NCI-H1694 treated with DMSO at 0.1 percent for 48 hours (cell line): ENCODE results near the gene FGF10.

ENCODE experiments used
- DNase-seq: peaks from one replicate; lab custom pipeline; 2025; lab: John Stamatoyannopoulos, UW

Gene FGF10

DNA sequence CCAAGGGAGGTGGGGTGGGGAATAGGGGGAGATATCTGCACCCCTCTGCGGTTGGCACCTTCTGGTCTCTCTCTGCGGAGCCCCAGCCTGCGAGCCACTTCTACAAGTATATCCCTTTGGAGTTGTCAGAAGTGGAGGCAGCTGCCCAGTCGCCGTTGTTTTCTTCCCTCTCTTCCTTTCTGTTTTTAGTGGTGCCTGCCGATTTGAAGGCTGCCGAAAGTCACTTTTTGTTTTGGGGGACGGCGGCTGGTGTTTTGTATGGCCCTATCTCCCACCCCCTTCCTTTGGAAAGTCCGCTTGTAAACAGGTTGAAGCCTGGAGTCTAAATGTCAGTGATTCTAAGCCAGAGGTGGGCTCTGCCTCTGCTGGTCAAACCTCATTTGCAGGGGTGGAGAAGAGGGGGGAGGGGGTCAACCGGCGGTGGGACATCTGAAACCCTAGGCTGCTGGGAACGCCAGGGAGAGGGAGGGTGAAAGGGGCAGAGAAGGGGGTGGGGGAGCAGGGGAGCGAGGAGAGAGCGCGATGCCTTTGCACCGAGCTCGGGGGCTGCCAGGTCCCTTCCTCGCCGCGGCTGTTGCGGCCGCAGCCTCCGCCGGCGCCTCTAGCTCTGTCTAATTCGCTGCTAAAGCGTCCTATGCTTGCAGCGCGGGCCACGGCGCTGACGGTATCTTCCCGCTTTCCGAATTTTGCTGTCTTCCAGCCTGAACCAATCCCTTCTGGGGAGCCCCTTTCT is at the start of gene FGF10:
TSS of gene FGF10 (minus strand) at position 331 of the 733 bp plus-strand sequence. CDS start 738 bp downstream, outside the sequence.
- DNase-seq = no peak

DNA sequence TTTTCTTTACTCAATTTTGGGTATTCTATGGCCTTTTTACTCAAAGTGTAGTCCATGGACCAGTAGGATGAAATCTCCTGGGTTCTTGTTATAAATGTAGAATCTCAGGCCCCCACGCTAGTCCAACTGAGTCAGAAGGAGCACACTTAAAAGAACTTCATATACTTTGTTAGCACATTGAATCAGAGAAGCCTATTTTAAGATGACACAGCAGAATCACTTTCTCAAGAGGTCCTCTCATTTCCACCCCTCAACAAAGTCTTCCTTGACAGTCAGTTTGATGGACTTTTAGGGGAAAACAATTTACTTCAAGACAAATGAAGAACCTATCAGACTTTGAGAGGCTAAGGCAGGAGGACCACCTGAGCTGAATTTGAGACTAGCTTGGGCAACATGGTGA is 37.7 kb upstream of the FGF10 start:
- no peak for DNase-seq

DNA sequence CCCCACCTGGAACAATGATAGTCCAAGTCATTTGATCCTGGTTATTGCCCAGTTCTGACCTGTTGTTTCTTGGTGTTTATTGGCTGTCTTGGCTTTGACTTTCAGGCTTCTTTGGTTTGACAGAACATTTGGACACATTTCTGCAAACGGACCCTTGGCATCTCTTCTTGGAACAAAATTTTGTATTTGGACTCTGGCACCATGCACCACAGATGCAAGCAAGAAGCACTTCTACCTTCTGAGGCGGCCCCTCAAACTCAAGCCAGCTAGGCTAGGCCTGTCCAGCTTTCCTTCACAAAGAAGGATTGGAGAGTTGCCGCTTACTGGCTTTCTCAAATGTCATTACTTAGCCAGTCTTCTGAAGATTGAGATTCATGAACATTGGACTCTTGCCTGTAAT is 23.1 kb upstream of the FGF10 start:
- no peak for DNase-seq

DNA sequence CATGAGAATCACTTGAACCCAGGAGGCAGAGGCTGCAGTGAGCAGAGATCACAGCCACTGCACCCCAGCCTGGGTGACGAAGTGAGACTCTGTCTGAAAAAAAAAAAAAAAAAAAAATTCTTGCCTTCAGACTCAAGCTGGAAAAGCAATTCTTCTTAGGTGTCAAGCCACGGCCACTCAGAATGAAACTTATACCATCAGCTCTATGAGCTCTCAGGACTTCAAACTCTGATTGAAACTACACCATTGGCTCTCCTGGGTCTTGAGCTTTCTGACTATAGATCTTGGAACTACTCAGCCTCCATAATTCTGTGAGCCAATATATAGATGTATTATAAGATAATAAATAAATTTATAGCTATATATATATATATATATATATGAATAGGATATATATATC is 12.9 kb upstream of the FGF10 start:
- DNase-seq = no peak

DNA sequence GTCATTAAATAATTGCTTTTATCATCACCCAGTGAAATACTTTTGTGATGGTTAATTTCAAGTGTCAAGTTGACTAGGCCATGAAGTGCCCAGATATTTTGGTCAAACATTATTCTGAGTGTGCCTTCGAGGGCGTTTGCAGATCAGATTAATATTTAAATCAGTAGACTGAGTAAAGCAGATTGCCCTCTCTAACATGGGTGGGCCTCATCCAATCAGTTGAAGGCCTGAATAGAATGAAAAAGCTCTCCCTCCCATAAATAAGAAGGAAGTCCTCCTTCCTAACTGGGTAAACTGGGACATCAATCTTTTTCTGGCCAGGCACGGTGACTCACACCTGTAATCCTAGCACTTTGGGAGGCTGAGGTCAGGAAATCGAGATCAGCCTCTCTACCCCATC is 12.4 kb upstream of the FGF10 start:
- no peak for DNase-seq

DNA sequence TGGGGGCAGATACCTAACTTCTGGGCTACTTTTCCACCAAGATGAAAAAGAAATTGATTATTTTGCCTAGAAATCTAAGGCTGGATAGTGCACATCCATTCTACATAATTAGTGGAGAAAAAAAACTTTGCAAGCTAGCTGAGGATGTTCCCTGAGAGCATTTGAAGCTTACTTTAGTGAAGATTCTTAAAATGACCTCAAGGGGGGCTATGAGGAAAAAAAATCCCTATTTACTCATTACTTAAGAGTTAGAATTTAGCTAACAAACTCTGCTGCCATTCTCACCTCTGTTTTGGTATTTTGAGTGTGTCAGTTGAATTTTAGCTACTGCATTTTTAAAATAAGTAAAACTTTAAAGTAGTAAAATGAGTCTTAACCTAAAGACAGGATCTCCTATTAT is 9.2 kb upstream of the FGF10 start:
- no peak for DNase-seq

DNA sequence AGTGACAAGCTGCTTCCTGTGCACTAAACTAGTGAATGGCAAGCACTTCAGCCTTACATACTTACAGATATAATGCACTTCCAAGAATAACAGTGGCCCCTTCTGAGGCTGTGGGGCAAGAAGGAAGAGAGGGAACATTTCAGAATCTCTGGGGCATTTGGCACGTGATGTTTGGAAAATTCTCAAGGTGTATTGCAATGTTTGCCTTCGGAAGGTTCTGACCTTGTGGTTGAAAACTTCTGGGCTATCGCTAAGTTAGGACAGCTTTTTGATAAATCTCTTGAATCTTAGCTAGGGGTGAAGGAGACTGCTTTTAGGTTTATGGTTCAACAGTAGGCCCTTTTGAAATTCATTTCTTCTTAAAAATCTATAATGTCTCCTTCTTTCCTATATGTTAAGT is 7.1 kb upstream of the FGF10 start:
- no peak for DNase-seq

DNA sequence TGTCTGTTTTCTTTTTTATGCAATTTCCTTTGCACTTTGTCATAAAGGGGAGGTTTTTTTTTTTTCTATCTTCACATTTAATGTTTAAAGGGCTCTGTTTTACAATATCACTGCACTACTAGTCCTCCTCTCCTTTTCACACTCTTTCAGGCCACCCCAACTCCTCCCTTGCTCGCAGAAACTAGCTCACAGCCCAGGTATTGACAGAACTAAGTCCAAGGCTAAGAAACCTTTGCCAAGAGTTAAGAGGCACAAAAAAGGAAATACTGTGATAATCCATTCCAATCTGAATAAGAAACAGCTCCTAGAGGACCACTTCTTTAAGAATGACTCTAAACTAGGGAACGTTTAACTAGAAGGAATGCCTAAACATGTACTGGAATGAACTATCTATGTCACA is 1.1 kb upstream of the FGF10 start:
- no peak for DNase-seq

DNA sequence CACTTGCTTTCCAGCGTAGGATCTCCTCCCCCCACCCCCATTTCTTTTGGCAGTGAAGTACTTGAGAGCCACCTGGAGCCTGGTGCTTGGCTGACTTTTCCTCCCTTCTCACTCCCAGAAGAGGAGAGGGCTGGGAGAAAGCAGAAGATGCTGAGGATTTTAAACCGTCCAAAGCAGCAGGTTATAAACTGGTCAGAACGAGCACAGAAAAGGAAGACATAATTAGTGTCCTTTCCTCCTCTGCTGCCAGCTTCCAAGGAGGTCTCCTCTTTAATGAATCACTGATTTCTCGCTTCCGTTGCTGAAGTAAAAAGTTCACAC is 563 bp upstream of the FGF10 start:
- DNase-seq = no peak

DNA sequence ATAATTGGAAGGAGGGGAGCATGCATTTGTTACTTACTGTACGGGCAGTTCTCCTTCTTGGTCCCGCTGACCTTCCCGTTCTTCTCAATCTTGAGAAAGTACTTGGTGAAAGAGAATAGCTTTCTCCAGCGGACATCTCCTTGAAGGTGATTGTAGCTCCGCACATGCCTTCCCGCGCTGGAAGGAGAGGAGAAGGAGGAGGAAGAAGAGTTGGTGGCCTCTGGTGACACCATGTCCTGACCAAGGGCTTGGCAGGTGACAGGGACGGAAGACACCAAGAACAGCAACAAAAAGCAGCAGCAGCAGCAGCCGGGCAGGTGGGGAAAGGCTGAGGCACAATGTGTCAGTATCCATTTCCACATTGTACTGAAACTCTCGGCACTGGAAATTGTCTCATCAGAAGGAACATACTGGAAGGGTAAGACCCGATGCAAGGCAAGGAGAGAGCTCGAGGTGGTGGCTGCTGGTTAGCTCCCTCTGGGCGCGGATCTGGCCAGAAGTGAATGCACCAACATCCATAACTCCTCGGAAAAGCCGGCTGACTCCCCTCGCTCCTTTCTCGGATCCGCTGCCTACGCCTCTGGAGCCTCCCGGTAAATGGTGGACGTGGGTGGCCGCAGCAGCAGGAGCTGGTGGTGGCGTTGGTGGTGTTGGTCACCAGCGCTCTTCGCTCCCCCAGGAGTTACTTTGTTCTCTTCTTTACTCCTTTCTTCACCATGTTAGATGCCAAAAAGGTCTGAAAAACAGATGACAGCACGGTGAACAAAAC is 715 bp downstream of the FGF10 start:
- no peak for DNase-seq

DNA sequence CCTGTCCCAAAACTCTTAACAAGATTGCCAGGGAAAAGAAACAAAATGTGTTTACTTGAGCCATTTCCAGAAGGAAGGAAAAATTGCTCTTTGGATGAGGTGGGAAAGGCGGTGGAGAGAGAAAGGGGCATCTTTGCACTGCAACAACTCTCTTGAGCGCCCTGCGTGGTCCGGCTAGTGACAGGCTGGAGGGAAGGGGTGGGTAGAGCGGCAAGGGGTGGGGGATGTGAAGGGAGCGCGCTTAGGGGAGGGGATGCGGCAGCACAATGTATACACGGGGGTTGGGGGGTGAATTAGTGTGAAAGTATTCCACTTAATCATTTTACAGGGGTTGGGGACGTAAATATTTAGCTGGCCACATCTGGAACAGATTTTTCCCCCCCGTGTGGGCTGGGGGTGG is 1.3 kb downstream of the FGF10 start:
- DNase-seq = no peak

DNA sequence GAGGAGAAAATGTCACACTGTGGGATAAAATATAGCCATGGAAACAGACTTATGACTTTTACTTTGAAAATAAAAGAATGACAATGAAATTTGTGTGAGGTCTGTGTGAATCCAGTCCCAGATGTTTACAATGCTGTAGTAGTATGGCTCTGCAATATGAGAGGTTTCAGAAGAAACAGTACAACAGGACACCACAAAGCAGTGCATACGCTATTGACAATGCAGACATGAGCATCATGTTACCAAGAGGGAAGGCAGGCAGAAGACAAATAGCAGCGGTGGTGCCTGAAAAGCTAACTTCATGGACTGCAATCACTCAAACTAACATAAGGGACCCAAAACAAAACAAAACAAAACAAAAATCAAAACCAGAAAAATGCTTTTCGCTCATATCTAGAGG is 1.8 kb downstream of the FGF10 start:
- DNase-seq = no peak

DNA sequence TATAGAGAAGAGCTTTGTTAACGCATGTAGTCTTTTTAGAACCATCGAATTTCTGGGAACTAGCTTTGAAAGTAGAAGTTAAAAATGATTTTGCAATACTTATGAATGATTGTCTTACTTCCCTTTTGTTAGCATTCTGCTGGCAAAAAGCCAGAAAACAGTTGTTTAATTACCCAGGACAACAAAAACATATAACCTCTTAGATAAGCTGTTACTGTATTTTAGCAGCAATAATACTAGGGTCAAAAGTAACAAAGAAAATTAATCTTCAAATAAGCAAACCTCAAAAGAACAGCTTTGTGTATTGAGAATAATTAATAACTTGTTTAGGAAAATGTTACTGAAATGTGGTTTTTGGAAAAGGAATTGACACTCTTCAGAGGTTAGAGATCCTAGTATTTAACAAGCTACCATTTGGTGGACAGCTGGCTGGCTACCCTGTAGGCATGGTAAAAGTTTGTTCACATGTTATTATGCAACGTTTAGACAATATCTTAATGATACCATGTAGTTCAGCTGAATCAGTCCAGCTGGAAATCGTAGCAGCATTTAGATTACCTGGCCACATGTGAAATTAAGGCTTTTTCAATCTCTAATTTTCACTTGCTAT is 3.8 kb downstream of the FGF10 start:
- DNase-seq = no peak

DNA sequence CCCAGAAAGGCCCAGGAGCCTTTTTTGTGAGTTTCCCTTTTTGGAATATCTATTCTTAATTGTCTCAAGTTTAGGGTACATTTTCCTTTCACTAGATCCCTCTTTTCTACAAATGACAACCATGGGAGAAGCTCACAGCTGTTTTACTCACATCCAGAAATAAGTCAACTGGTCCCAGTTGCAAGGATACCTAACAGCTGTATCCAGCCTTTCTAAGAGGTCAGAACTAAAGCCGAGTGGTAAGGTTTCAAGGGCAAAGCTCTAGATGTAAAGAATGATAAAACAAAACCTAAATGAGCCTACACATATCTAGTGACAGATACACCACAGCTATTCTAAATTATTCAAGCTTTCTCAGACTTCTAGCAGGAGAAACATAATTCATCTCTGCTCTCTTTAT is 4.4 kb downstream of the FGF10 start:
- no peak for DNase-seq

DNA sequence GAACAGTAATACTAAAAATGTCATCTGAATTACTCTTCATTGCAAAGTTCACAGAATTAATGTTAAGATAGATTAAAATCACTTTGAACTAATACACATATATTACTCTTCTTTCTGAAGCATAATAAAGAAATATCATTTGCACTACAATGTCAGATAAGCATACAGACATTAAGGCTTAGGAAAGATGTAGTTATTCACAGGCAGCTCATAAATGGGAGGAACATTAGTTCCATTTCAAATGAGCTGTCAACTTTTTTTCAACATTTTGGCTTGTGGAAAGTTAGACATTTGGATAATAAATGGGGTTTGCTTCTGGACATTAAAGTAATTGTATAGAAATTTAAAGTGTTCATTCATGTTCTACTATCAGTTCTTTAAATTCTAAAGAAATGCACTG is 6.3 kb downstream of the FGF10 start:
- DNase-seq = no peak

DNA sequence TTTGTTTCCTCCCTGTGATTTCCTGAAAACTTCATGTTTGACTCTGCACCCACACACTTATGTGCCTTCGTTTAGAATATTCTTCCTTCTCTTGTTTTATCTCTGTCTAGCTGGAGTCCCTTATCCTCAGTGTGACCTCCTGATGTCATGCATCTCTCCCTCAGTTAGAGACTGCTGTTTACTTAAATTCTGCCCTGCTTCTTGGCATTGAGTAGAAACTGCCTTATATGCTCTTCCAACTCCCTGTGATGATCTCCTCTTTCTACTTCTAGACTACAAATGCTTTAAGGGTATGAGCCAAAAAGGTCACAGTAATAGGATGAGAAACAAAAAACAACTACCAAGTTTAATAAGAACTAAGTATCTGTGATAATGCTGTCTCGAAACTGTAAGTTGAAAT is 12.2 kb downstream of the FGF10 start:
- no peak for DNase-seq

DNA sequence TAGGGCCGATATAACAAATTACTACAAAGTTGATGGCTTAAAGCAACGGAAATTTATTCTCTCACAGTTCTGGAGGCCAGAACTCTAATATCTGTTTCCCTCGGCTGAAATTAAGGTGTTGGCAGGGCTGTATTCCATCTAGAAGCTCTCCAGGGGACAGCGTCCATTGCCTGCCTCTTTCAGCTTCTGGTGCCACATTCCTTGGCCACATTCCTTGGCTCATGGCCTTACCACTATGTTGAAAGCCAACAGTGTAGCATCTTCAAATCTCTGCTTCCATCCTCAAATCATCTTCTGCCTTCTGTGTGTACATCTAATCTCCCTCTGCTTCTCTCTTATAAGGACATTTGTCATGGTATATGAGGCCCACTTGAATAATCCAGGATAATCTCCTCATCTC is 17.2 kb downstream of the FGF10 start:
- DNase-seq = no peak

DNA sequence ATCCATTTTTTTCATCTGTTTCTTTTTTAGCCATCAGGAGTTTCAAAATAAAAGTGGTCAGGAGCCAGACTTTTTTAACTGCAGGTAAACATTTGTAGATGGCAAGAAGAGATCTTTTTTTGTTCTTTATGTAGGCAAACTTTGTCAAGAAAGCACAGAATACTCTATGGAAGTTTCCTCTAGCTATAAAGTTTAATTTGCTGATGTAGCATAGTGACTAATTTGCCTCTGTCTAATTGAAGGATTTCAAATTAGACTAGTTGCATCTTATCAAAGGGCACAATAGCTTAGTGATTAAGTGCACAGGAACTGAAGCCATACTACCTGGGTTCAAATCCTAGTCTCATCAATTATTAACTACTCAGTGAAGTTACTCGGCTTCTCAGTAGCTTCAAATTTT is 22.0 kb downstream of the FGF10 start:
- DNase-seq = no peak

DNA sequence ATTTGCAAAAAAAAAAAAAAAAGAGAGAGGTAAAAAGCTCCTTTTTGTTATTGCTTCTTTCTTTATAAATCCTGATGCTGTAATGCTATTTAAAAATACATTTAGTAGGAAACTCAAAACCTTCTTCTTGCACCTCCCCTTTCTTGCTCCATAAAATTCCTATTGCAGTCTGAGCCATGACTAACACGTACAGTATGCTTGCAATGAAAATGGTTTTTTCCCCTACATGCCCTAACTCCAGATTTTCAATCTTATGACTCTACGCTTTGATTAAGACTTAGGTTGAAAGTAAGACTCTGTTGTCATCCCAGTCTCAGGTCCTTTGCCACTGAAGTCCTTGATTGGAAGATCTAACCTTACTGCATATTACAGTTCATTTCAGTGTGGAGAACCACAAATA is 23.9 kb downstream of the FGF10 start:
- no peak for DNase-seq

DNA sequence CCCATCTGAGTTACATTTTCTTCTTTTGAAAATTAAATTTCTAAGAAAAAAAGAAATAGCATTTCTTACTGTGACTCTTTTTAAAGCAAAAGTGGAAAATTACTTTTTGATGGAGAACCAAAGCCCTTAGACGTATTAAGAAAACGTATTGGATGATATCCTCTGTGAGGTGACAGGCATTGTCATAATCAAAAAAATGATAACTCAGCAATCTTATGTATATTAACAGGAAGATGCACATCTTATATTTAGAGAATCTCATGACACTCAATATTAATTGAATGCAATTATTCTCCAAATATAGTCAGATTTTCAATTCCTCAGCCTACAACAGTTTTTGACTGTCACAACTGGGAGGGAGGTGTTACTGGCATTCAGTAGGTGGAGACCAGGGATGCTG is 25.1 kb downstream of the FGF10 start:
- DNase-seq = no peak

DNA sequence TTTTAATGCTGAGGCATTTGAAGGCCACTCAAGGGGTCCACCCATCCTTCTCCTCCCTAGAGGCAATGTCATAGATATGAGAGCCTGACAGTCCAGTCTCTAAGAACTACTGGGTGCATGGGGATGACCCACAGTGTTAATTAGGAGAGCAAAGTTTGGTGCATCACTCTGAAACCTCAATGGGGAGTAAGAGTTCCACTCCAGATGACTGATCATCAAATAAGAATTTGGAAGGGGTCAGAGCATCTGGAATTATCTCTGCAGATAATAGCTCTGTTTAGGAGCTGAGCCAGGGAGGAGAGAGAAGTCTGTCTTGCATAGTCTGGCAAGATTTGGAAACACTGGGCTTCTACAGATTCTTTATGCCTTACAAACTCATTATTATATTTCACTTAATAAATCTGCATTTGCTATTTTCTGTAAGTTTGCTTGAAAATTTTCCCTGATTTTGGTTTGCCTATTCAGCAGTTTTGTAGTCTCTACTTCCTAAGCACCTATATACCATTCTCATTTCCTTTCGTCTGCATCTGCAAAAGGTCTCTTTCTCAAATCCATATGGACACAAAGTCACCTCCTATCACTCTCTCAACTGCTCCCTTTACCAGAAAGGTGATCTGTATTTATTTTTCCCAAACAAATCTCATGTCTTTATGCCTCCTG is 27.7 kb downstream of the FGF10 start:
- no peak for DNase-seq

DNA sequence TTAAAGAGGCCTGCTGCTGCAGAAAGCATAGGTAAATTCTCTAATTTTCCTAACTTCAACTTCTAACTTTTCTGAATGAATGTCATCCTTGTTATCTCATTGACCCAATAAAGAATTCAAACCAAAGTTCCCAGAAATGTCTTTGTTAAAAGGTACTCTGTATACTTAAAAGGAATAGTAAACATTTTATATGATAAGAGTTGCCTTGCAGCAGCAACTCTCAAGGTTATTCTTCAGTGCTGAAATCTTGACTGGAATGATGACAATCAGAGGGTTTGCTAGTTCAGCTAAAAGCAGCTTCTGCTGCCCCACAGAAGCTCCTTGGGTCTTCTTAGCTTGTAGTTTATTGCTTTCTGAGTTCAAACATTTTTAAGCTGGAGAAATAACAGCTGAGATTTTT is 28.3 kb downstream of the FGF10 start:
- DNase-seq = no peak

DNA sequence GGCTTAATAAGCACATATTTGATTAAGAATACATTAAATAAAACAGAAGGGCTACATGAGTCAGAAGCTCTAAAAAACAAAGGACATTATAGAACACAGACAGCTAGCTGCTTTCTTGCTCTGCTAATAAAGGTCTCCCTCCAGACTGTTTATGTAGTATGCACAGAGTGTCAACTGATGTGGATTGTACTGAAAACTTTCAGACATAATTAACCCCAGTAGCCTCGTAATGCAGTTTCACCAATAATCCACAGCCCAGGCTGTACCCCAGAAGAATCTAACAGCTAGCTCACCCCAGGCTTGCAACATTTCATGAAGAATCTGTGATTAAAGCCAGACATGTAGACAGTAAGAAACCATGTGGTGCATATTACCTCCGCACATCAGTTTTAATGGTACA is 30.8 kb downstream of the FGF10 start:
- DNase-seq = no peak
